Putamen (tissue), 1 donor: ENCODE data around the gene TMEM223.
"Not testable (repeated sequence)": the region's sequence is repeated elsewhere in the genome, so short reads cannot be mapped to it uniquely, and the experiment has no call there.

Source experiments
- DNase-seq: peaks from one replicate; pipeline ENCODE4 v3.0.0-alpha.2; 2016; ENCODE audit warnings: low spot score

The TMEM223 gene

GRCh38 chr11:62799486-62799885 is 7.7 kb upstream of the TMEM223 start:
- DNase-seq, result no peak

- DNase-seq, result no peak
Observed at GRCh38 chr11:62796281-62796680, 4.5 kb upstream of the TMEM223 start.

DNA sequence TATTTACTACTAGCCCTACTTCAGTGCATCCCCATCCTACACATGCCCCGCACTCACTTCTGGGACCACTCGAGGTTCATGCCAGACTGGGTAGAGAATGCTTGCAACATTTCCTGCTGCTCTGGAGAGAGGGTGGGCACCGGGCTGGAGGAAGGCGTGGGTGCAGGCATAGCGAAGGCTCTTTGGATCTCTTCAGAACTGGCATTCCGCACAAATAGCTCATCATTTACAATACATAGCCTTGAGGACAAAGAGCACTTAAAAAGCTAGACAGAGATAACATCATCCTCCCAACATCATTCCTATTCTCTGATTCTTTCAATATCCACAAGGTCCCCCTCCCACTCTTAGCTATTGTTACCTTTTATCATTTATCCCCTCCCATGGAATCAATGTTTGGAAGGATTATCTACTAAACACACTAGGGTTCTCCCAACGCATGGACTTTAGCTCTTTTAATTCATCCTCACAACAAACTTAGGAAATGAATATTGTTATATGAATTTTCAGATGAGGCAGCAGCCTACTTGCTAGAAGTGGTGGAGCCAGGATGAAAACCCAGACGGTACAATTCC is 2.5 kb upstream of the TMEM223 start:
- no peak for DNase-seq

DNA sequence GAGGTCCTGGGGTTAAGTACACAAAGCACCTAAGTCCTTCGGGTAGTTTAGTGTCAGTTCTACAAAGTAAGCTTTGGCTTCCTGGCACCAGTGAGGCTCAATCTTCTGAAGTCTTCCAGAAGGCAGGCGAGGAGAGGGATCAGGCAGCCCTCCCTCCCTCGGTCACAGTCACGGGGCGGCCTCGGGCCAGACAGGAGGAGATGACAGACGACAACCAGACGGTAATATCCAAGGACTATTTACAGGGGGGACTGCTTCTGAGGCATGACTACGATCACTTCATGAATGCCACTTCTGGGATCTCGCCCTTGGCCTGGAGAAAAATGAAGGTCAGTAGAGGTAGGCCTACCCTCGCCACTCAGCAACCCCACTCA is 383 bp upstream of the TMEM223 start:
- DNase-seq, result no peak

DNA sequence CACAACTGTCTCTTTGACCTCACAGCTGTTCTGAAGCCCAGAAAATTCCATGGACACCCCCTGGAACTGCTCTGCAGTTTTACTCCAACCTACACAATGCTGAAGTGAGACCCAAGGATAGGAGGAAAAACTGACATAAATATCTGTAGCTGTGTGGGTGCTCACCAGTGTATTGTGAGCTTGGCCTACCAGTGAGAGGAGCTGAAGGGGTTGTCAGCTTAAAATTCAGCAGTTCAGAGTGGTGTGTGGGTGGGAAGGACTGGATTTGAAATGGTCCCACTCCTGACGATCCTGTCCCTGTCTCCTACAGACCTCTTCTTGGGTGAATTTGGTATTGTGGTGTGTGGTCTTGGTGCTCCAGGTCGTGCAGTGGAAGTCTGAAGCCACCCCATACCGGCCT is 2.2 kb downstream of the TMEM223 start:
- no peak for DNase-seq

DNA sequence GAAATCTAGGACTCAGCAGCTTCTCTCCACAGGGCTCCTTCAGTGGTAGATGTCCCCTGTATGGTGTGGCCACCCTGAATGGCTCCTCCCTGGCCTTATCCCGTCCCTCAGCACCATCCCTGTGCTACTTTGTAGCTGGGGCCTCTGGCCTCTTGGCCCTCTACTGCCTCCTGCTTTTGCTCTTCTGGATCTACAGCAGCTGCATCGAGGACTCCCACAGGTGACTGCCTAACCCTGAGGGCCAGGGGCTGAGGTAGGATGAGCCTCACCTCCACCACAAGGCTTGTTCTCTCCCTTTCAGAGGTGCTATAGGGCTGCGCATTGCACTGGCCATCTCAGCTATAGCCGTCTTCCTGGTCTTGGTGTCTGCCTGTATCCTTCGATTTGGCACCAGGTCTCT is 2.8 kb downstream of the TMEM223 start:
- no peak for DNase-seq

DNA sequence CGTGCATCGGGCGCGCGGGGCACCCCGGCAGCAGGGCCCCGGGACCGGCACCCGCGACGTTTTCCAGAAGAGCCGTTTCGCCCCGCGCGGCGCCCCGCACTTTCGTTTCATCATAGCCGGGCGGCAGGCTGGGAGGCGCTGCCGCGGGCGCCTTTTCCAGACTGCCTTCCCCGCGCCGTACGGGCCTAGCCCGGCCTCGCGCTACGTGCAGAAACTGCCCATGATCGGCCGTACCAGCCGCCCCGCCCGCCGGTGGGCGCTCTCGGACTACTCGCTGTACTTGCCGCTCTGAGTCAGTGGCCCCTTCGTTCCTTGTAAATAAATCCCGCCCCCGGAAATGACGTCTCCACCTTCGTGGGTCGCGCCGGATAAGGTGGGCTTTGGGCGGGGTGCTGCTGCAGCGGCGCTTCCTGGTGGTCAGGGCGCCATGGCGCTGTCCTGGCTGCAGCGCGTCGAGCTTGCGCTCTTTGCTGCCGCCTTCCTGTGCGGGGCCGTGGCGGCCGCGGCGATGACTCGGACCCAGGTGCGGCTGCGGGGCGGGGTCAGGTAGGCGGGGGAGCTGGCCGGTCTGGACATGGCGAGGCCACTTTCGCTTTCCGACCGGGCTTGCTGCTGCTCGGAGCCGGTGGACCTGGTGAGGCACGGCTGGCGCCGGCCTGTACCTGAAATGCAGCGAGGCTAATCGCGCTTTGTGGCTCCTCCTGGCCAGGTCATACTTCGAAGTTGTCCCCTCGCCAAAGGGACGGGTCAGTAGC is 4.6 kb downstream of the TMEM223 start, which contains the start of gene TMEM179B:
TSS of gene TMEM179B (plus strand) at position 398 of the 755 bp plus-strand sequence. CDS start at position 428, 30 bp downstream.
- DNase-seq, result peak; percentile 98

- DNase-seq, result peak; percentile 81
Observed at GRCh38 chr11:62786318-62787004, 5.3 kb downstream of the TMEM223 start.

DNA sequence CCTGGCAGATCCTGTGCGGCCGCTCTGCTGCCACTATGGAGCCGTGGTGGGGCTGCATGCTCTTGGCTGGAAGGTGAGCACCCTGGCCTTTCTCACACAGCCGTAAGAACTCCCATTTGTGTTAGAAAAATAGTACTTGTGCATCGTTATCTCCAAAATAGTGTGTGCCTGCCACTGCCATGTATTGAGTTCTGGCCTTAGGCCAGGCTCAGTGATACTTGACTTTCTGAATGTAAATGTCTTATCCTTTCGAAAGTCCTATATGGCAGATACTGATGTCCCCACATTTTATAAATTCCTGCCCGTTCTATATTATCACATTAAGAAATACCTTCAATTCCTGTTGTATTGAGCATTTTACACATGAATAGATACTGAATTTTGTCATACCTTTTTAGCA is 9.1 kb downstream of the TMEM223 start:
- DNase-seq, result no peak

- DNase-seq, result no peak
Observed at GRCh38 chr11:62778441-62778840, 13.4 kb downstream of the TMEM223 start.

- DNase-seq, result no peak
Observed at GRCh38 chr11:62777389-62777788, 14.4 kb downstream of the TMEM223 start.

- no peak for DNase-seq
Observed at GRCh38 chr11:62775646-62776045, 16.2 kb downstream of the TMEM223 start.

- DNase-seq, result no peak
Observed at GRCh38 chr11:62774407-62774806, 17.4 kb downstream of the TMEM223 start.

GRCh38 chr11:62771144-62772021 is 20.4 kb downstream of the TMEM223 start, which contains the start of gene TAF6L:
Gene TAF6L, plus strand, starts transcription at chr11:62771396. Its CDS starts 4,388 bp downstream, at chr11:62775784.
- DNase-seq, result peak; percentile 98

GRCh38 chr11:62770778-62771143 is 21.0 kb downstream of the TMEM223 start:
- DNase-seq, result no peak

DNA sequence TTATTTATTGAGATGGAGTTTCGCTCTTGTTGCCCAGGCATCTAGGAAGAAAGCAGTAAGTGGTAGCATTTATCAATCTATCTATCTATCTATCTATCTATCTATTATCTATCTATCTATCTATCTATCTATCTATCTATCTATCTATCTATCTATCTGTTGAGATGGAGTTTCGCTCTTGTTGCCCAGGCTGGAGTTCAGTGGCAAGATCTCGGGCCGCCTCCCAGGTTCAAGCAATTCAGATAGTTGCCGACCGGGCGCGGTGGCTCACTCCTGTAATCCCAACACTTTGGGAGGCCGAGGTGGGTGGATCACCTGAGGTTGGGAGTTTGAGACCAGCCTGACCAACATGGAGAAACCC is 31.0 kb downstream of the TMEM223 start:
- DNase-seq, result not testable (repeated sequence)

GRCh38 chr11:62757846-62758788 is 33.7 kb downstream of the TMEM223 start:
- DNase-seq, result no peak

DNA sequence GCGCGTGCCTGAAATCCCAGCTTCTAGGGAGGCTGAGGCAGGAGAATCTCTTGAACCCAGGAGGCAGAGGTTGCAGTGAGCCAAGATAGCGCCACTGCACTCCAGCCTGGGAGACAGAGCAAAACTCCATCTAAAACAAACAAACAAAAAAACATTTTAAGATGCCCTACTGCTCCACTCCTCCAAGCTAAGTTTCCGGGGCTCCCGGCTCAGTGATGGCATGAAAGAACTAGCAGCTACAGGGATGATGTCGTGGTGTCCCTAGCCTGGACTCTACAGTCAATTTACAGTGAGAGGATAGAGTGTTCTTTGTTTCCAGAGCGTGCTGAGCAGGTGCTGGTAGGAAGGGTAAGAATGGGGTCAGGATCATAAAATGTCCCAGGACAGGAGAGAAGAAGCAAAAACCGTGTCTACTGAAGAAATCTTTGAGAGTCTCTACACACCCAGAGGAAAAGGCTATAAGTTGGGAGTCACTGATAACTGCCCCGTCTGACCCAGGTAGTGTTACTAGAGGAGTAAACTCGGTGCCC is 36.7 kb downstream of the TMEM223 start:
- DNase-seq, result no peak

DNA sequence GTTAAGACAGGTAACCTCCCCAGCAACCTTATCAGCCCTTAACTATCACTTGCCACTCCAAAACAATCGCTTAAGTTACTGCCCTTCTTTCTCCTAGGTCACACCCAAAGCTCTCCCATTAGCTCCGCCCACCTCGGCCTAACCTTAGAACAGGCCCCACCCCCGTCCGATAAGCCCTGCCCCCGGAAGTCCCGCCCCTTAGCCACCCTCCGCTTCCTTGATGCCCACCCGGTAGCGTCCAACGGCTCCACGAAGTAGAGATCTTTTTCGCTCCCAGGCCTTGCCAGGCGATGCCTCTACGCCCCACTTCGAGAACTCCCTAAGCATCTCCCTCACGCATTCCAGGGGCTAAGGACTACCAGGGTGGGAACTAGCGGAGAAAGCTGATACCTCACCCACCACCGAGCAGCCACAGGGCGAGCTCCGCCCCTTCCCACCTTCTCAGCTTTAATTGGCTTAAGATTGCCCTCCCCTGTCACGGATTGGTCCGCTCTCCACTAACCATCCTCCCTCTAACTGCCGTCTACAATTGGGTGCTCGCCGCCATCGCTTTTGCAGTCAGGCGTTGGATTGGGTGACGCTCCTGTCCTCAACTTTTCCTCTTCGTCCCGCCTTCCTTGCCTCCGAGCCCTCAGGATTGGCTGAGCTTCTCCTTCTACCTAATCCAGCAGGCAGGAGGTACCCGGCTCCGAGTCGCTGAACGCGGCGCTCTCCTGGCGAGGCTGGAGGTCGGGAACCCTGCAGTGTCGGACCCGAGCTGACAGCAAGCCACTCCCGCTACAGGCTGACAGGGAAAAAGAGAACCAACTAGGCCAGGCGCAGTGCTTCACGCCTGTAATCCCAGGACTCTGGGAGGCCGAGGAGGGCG is 37.8 kb downstream of the TMEM223 start, which contains the start of gene ZBTB3:
TSS of gene ZBTB3 (minus strand) at position 425 of the 868 bp plus-strand sequence. CDS start 496 bp downstream, outside the sequence.
- peak; percentile 99 for DNase-seq
